H1 (cell line): ENCODE results near the gene PRRT1. TPM values are rescaled to one million over a fixed set of nuclear protein-coding genes. Genes with fewer than 3 reads are reported as not detected.

Source experiments
- CTCF ChIA-PET: fragments of 300-600 bp; sonication (Branson Sonifier 250); formaldehyde crosslinking; loops from one replicate; lab custom pipeline; 2021; ENCODE audit not compliant: partially characterized antibody; lab: Charles Lee
- POLR2A ChIA-PET: fragments of 300-600 bp; sonication (Branson Sonifier 250); formaldehyde crosslinking; loops from one replicate; lab custom pipeline; 2021; ENCODE audit warnings: inconsistent platforms; ENCODE audit not compliant: partially characterized antibody; lab: Charles Lee
- DNase-seq, 2 experiments: peaks; one replicate each; pipeline versions ENCODE4 v3.0.0 to v3.0.0-alpha.2; 2010 to 2022; ENCODE audit warnings: low spot score in 2 of 2, low read depth in 1 of 2, mixed read lengths in 1 of 2
- FAIRE-seq: peaks from 2 replicates; lab custom pipeline; 2011; peaks lifted over from hg19 to GRCh38; lab: Jason Lieb, UNC
- H2AFZ ChIP-seq: 2 replicates; pipeline ENCODE4 v1.8.1; 2012; ENCODE audit warnings: low read length, inconsistent platforms
- H2AK5ac ChIP-seq: 2 replicates; pipeline ENCODE4 v1.6.1; 2013; ENCODE audit warnings: low read depth, low read length
- H2BK120ac ChIP-seq: replicated peaks from 2 replicates; pipeline ENCODE3; 2013; ENCODE audit warnings: low read depth, low read length, inconsistent platforms
- H2BK12ac ChIP-seq: 2 replicates; pipeline ENCODE4 v1.6.1; 2013; ENCODE audit warnings: low read depth, low read length
- H2BK15ac ChIP-seq: 2 replicates; pipeline ENCODE4 v1.6.1; 2013; ENCODE audit warnings: low read length
- H2BK20ac ChIP-seq: 2 replicates; pipeline ENCODE4 v1.6.1; 2013; ENCODE audit warnings: low read length
- H2BK5ac ChIP-seq: 2 replicates; pipeline ENCODE4 v1.6.1; 2013; ENCODE audit warnings: low read depth, low read length
- H3K14ac ChIP-seq: 2 replicates; pipeline ENCODE4 v1.6.1; 2013; ENCODE audit warnings: inconsistent platforms; ENCODE audit not compliant: insufficient read length
- H3K18ac ChIP-seq: 2 replicates; pipeline ENCODE4 v1.6.1; 2013; ENCODE audit warnings: low read length; ENCODE audit errors: extremely low read depth
- H3K23ac ChIP-seq: 2 replicates; pipeline ENCODE4 v1.6.1; 2013; ENCODE audit warnings: inconsistent platforms; ENCODE audit not compliant: insufficient read length
- H3K23me2 ChIP-seq: 2 replicates; pipeline ENCODE4 v1.6.1; 2013; ENCODE audit warnings: low read depth, low read length
- H3K27ac ChIP-seq: 2 replicates; pipeline ENCODE4 v1.6.1; 2011; ENCODE audit warnings: low read depth, low read length, inconsistent platforms
- H3K27me3 ChIP-seq, 4 experiments: replicated peaks in 1 of 4; 1 replicate in 1 of 4; 2 replicates in 3 of 4; pipeline versions ENCODE4 v1.6.1 to v1.8.1; 2011 to 2013; ENCODE audit warnings: low read length in 3 of 4, mild to moderate bottlenecking in 3 of 4, inconsistent platforms in 2 of 4, mixed read lengths in 2 of 4, moderate library complexity in 1 of 4; ENCODE audit not compliant: control insufficient read depth in 3 of 4, insufficient read depth in 3 of 4; ENCODE audit errors: extremely low read depth in 1 of 4
- H3K36me3 ChIP-seq, 4 experiments: 2 replicates each; pipeline versions ENCODE4 v1.6.1 to v1.8.1; 2011 to 2013; ENCODE audit warnings: mild to moderate bottlenecking in 4 of 4, low read length in 3 of 4, moderate library complexity in 2 of 4, control low read depth in 1 of 4, inconsistent platforms in 1 of 4; ENCODE audit not compliant: insufficient read depth in 4 of 4, control insufficient read depth in 2 of 4
- H3K4ac ChIP-seq: replicated peaks from 2 replicates; pipeline ENCODE3; 2013; ENCODE audit warnings: low read length, low read depth, mixed read lengths, inconsistent platforms; ENCODE audit not compliant: insufficient read length
- H3K4me1 ChIP-seq, 4 experiments: replicated peaks in 1 of 4; 1 replicate in 1 of 4; 2 replicates in 3 of 4; pipeline versions ENCODE4 v1.6.1 to v1.8.1; 2011 to 2013; ENCODE audit warnings: low read length in 3 of 4, inconsistent platforms in 2 of 4, mixed read lengths in 1 of 4; ENCODE audit not compliant: insufficient read depth in 4 of 4, control insufficient read depth in 3 of 4
- H3K4me2 ChIP-seq, 2 experiments: 2 replicates each; pipeline versions ENCODE4 v1.6.1 to v1.8.1; 2011 to 2013; ENCODE audit warnings: low read depth in 2 of 2, low read length in 2 of 2, control low read depth in 1 of 2, inconsistent platforms in 1 of 2, mild to moderate bottlenecking in 1 of 2; ENCODE audit not compliant: insufficient read depth in 1 of 2
- H3K4me3 ChIP-seq, 4 experiments: fragments of 200-600, 300-600 bp in 1 of 4; sonication (generic), shearing (Covaris generic), sonication (Bioruptor Twin) in 1 of 4; 2 replicates each; pipeline versions ENCODE4 v1.5.1 to v1.8.1; 2011 to 2016; ENCODE audit warnings: low read length in 4 of 4, low read depth in 3 of 4, control low read depth in 2 of 4, inconsistent platforms in 2 of 4, mild to moderate bottlenecking in 2 of 4, mixed read lengths in 1 of 4, moderate library complexity in 1 of 4; ENCODE audit not compliant: insufficient read depth in 2 of 4; ENCODE audit errors: extremely low read depth in 1 of 4
- H3K56ac ChIP-seq: replicated peaks from 2 replicates; pipeline ENCODE3; 2013; ENCODE audit warnings: low read depth, mild to moderate bottlenecking, mixed read lengths, low read length, inconsistent platforms; ENCODE audit not compliant: insufficient read length
- H3K79me1 ChIP-seq: 2 replicates; pipeline ENCODE4 v1.6.1; 2013; ENCODE audit warnings: low read depth, low read length, control low read depth
- H3K79me2 ChIP-seq, 2 experiments: 2 replicates each; pipeline versions ENCODE4 v1.6.1 to v1.8.1; 2012 to 2013; ENCODE audit warnings: low read length in 2 of 2, mild to moderate bottlenecking in 2 of 2, inconsistent platforms in 1 of 2; ENCODE audit not compliant: insufficient read depth in 2 of 2, control insufficient read depth in 1 of 2
- H3K9ac ChIP-seq, 4 experiments: replicated peaks in 1 of 4; 1 replicate in 1 of 4; 2 replicates in 3 of 4; pipeline versions ENCODE4 v1.6.1 to v1.8.1; 2011 to 2013; ENCODE audit warnings: low read depth in 3 of 4, low read length in 3 of 4, control low read depth in 2 of 4, mild to moderate bottlenecking in 2 of 4, moderate library complexity in 2 of 4, inconsistent platforms in 1 of 4; ENCODE audit errors: extremely low read depth in 1 of 4
- H3K9me3 ChIP-seq, 2 experiments: 2 replicates each; pipeline versions ENCODE4 v1.6.1 to v1.8.1; 2012 to 2013; ENCODE audit warnings: mild to moderate bottlenecking in 2 of 2, moderate library complexity in 2 of 2, control low read depth in 1 of 2, inconsistent platforms in 1 of 2, low read depth in 1 of 2, low read length in 1 of 2, mixed read lengths in 1 of 2; ENCODE audit not compliant: insufficient read depth in 2 of 2
- H4K20me1 ChIP-seq, 2 experiments: replicated peaks in 1 of 2; 2 replicates each; pipeline versions ENCODE3 to v1.8.1; 2011 to 2013; ENCODE audit warnings: inconsistent platforms in 2 of 2, low read length in 2 of 2, mild to moderate bottlenecking in 1 of 2; ENCODE audit not compliant: insufficient read depth in 2 of 2, control insufficient read depth in 1 of 2
- H4K5ac ChIP-seq: 2 replicates; pipeline ENCODE4 v1.6.1; 2013; ENCODE audit warnings: low read length, low read depth, mixed read lengths, inconsistent platforms; ENCODE audit not compliant: insufficient read length
- H4K8ac ChIP-seq: 2 replicates; pipeline ENCODE4 v1.8.0; 2013; ENCODE audit warnings: mild to moderate bottlenecking, moderate library complexity, low read length, inconsistent platforms; ENCODE audit not compliant: insufficient read depth; ENCODE audit errors: extremely low read depth
- H4K91ac ChIP-seq: replicated peaks from 2 replicates; pipeline ENCODE3; 2013; ENCODE audit warnings: low read length, mixed read lengths, inconsistent platforms; ENCODE audit not compliant: insufficient read length
- EP300 ChIP-seq, 2 experiments: IDR thresholded peaks; 1 replicate in 1 of 2; 2 replicates in 1 of 2; pipeline ENCODE4 v1.6.1; 2011 to 2012; ENCODE audit warnings: low read depth in 2 of 2, low read length in 2 of 2, mild to moderate bottlenecking in 2 of 2, borderline replicate concordance in 1 of 2, inconsistent platforms in 1 of 2, moderate library complexity in 1 of 2
- PHF8 ChIP-seq: fragments of 200-600 bp; sonication (generic); conservative IDR thresholded peaks from 2 replicates; pipeline ENCODE4 v1.7.1; 2012; ENCODE audit warnings: low read depth, mild to moderate bottlenecking, inconsistent platforms, low read length, moderate library complexity
- SIN3A ChIP-seq, 2 experiments: IDR thresholded peaks in 1 of 2; conservative IDR thresholded peaks in 1 of 2; 2 replicates each; pipeline ENCODE4 v1.6.1; 2011 to 2012; ENCODE audit warnings: low read length in 2 of 2, improper control_type of control experiment in 1 of 2, low read depth in 1 of 2, mild to moderate bottlenecking in 1 of 2
- WGBS, 2 experiments: shearing (Covaris generic) in 1 of 2; methylation state at CpG; one replicate each; pipeline versions ENCODE4 v1.1.6 to v1.1.7; 2013 to 2015; ENCODE audit warnings: low lambda C conversion rate in 2 of 2, mixed read lengths in 2 of 2, inconsistent platforms in 1 of 2, low coverage in 1 of 2, missing lambda C conversion rate in 1 of 2; ENCODE audit not compliant: insufficient replicate concordance in 2 of 2, insufficient coverage in 1 of 2, insufficient read length in 1 of 2; ENCODE audit errors: extremely low coverage in 1 of 2, missing lambda C conversion rate in 1 of 2; 5-methylcytosine and 5-hydroxymethylcytosine counted together
- polyA plus RNA-seq, 7 experiments: library from polyadenylated mRNA; depleted of rRNA in 3 of 7; stranded (reverse) in 5 of 7; unstranded in 2 of 7; fragments of >200 nt in 5 of 7; fragments of 200-250 nt in 2 of 7; gene quantifications; 1 replicate in 5 of 7; 2 replicates in 1 of 7; 4 replicates in 1 of 7; pipeline versions ENCODE4 v1.2.1 to v1.2.3, GENCODE V29; 2011 to 2013; ENCODE audit warnings: missing spikeins in 2 of 7, mixed read lengths in 2 of 7
- total RNA-seq: library from RNA; stranded (reverse); fragmentation: NEBNext Ultra II Directional; extraction: Animal tissue kit (Norgen Biotek cat#: 25700); gene quantifications from 2 replicates; pipeline ENCODE4 v1.2.1, GENCODE V29; 2021
- TF ChIP-seq, protein P1 (sequence below): IDR thresholded peaks from 2 replicates; pipeline ENCODE4 v1.6.1; 2011; ENCODE audit warnings: low read length, improper control_type of control experiment

PRRT1 gene
- total and polyA plus RNA-seq, 2 of the 8 experiments (the other 6 are each of a cell fraction or from before 2014, with no cell fraction given), result 0.71 to 2.8 TPM

DNA sequence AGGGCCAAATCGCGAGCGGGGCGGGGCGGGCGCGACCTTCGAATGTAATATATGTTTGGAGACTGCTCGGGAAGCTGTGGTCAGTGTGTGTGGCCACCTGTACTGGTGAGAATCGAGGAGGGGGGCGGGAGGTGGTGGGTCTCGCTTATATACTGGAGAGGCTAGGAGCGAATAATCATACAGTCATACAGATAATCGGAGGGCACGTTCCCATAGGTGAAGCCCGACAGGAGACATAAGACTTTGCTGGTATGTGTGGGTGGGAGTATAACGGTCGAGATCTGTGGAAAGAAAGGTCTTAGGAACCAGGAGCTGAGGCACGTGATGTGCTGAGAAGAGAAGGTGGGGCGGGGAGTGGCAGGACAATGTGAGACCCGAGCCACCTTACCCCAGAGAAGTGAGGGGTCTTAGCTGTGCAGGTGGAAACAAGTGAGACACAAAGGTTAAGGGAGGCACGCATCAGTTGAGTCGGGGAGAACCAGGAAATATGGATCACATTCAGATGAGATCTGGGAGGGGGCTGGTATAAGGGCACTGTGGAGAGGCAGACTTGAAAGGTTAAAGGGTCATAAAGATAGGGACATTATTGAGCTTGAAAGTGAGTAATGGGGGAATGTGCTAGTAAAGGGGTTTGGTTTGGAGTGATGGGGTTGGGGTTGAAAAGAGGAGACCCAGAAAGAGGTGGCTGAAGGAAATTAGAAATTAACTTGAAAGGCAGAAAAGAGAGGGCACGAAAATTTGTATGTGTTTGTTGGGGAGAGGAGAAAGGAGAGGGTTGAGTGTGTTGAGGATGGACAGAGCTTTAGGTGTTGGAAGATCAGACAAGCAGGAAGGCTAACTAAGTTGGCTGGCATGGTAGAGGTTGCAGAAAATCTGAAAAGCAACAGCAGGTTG lies 27.1 kb upstream of the PRRT1 start:
- peaks cover 5 to 14% (median 6%) of the 10 kb centered on the region in 4 experiments; a peak in 6 of 7 replicates for H3K4me1 ChIP-seq

More for the DNA sequence above, 27.1 kb upstream of the PRRT1 start:
- peak overlapping the region; percentile 99 to 100 for H3K4me2 ChIP-seq
- H3K23me2 ChIP-seq, result peaks cover 26% of the 10 kb centered on the region
- H4K91ac ChIP-seq, result peak overlapping the region; percentile 4
- peak overlapping the region; percentile 20; the same call in 1 of the 2 replicates for H2BK15ac ChIP-seq
- 0 out of 2 replicates have a peak overlapping the region, but pooled peaks have one; percentile 32 for H2BK12ac ChIP-seq
- H3K4ac ChIP-seq, result no peak overlapping the region
- peak overlapping the region; percentile 56 to 87 (median 76) for H3K9ac ChIP-seq
- no peak overlapping the region for H4K8ac ChIP-seq
- H2AFZ ChIP-seq, result no peak overlapping the region
- H2AK5ac ChIP-seq, result peak overlapping the region; percentile 69
- H3K56ac ChIP-seq, result no peak overlapping the region
- TF ChIP-seq SIN3A (conservative IDR thresholded peaks at IDR 0.05 in 1 of 2, IDR thresholded peaks at IDR 0.05 in 1 of 2; ENCODE audit: low read depth in 1 of 2, low read length in 2 of 2) (0 out of 4 replicates have a peak, but pooled peaks of 1 of the 2 experiments have one; percentile 12), PHF8 (0 out of 2 replicates have a peak, but pooled peaks have one; percentile 28), EP300 (IDR thresholded peaks at IDR 0.05; ENCODE audit: borderline replicate concordance in 1 of 2, low read depth in 2 of 2, low read length in 2 of 2) (no peak)
- TF ChIP-seq, protein P1, sequence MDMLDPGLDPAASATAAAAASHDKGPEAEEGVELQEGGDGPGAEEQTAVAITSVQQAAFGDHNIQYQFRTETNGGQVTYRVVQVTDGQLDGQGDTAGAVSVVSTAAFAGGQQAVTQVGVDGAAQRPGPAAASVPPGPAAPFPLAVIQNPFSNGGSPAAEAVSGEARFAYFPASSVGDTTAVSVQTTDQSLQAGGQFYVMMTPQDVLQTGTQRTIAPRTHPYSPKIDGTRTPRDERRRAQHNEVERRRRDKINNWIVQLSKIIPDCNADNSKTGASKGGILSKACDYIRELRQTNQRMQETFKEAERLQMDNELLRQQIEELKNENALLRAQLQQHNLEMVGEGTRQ, result peak; percentile 45; the same call in 1 of the 2 replicates
- H3K27me3 ChIP-seq, result no peaks in the 10 kb centered on the region; a peak in 1 of 7 replicates
- ChIA-PET CTCF (interaction anchor here (0.8 to 2.7 kb wide), 3 partner anchors 12 to 60 kb away, joined by 3 to 7 read pairs (median 4); partner anchors contain the start of gene PBX2), POLR2A (interaction anchor here (1.1 to 7.9 kb wide), 7 partner anchors 9 to 352 kb away, joined by 3 to 194 read pairs (median 5); partner anchors contain the start of genes ATF6B, EGFL8, FKBPL and GPSM3)
- H4K5ac ChIP-seq, result no peak overlapping the region
- no peak overlapping the region for H2BK120ac ChIP-seq
- WGBS, 2 experiments, result 6 to 100% methylated on average over 1 to 24 of the region's 24 CpGs
- FAIRE-seq (no peak), DNase-seq (no peak)
- H3K4me3 ChIP-seq, result peak overlapping the region; percentile 91 to 99 (median 95)
- H4K20me1 ChIP-seq, result peaks cover 3 to 6% of the 10 kb centered on the region in 2 experiments
- peak overlapping the region; percentile 68 for H3K27ac ChIP-seq
- no peak overlapping the region; the same call in 1 of the 2 replicates for H2BK5ac ChIP-seq
- no peaks in the 10 kb centered on the region for H3K9me3 ChIP-seq
- peak overlapping the region; percentile 44; the same call in 1 of the 2 replicates for H3K18ac ChIP-seq
- no peak overlapping the region for H3K14ac ChIP-seq
- H2BK20ac ChIP-seq, result no peak overlapping the region
- peaks cover 4 to 27% (median 19%) of the 10 kb centered on the region in 4 experiments; a peak in 7 of 8 replicates for H3K36me3 ChIP-seq
- H3K79me2 ChIP-seq, result peaks cover 13 to 32% of the 10 kb centered on the region in 2 experiments
- H3K79me1 ChIP-seq, result peaks cover 9% of the 10 kb centered on the region; the same call in 1 of the 2 replicates
- H3K23ac ChIP-seq, result no peak overlapping the region
